Endothelial cell of hepatic sinusoid (primary cell): ENCODE data around the gene STAT5B.

Source experiments
- in situ Hi-C: cut with HindIII; loops from 2 replicates; pipeline ENCODE4 v1.10.0; 2017; ENCODE audit warnings: low sequenced_read_pairs

STAT5B gene

GRCh38 chr17:42159796-42160530, 116.2 kb downstream of the STAT5B start:
- in situ Hi-C loops = no loop called here

- in situ Hi-C loops = no loop called here
Observed at GRCh38 chr17:42155614-42156045, 120.6 kb downstream of the STAT5B start.

GRCh38 chr17:42153919-42154742, 122.1 kb downstream of the STAT5B start:
- in situ Hi-C loops = no loop called here
